Measurements from ENCODE around the gene DNAL4.
"Not testable (repeated sequence)": the region's sequence is repeated elsewhere in the genome, so short reads cannot be mapped to it uniquely, and the experiment has no call there.

DNA sequence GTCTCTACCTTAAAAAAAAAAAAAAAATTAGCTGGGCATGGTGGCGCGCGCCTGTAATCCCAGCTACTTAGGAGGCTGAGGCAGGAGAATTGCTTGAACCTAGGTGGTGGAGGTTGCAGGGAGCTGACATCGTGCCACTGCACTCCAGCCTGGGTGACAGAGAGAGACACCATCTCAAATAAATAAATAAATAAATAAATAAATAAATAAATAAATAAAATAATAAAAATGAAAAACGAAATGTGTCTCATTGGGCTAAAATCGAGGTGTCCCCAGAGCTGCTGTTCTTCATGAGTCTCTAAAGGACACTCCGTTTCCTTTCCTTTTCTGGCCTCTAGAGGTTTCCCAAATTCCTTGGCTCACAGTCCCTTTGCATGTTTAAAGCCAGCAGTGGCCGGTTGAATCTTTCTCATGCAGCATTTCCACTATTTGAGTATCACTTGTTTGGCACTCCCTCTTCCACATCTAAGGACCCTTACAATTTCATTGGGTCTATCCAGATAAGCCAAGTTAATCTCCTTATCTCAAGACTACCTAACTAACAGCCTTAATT is 11.2 kb upstream of the DNAL4 start:
- not testable (repeated sequence) for TF ChIP-seq POLR2A (IDR thresholded peaks at IDR 0.05; ENCODE audit: low read depth, low read length)
- TF ChIP-seq, protein P1, sequence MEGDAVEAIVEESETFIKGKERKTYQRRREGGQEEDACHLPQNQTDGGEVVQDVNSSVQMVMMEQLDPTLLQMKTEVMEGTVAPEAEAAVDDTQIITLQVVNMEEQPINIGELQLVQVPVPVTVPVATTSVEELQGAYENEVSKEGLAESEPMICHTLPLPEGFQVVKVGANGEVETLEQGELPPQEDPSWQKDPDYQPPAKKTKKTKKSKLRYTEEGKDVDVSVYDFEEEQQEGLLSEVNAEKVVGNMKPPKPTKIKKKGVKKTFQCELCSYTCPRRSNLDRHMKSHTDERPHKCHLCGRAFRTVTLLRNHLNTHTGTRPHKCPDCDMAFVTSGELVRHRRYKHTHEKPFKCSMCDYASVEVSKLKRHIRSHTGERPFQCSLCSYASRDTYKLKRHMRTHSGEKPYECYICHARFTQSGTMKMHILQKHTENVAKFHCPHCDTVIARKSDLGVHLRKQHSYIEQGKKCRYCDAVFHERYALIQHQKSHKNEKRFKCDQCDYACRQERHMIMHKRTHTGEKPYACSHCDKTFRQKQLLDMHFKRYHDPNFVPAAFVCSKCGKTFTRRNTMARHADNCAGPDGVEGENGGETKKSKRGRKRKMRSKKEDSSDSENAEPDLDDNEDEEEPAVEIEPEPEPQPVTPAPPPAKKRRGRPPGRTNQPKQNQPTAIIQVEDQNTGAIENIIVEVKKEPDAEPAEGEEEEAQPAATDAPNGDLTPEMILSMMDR (IDR thresholded peaks at IDR 0.05; ENCODE audit: extremely low read depth in 1 of 2, insufficient read depth in 1 of 2, low read depth in 1 of 2, low read length in 2 of 2): not testable (repeated sequence)
- TF ChIP-seq, protein P2, sequence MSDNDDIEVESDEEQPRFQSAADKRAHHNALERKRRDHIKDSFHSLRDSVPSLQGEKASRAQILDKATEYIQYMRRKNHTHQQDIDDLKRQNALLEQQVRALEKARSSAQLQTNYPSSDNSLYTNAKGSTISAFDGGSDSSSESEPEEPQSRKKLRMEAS (IDR thresholded peaks at IDR 0.05; ENCODE audit: insufficient read depth, insufficient read length): not testable (repeated sequence)
